Stimulated activated CD4-positive, alpha-beta T cell treated with anti-CD3 and anti-CD28 coated beads, TNF-alpha, amount 100 ng/mL, for 4 hours (primary cell): ENCODE data around the gene DMRTA2.

Source experiments
- DNase-seq, 3 experiments: peaks; one replicate each; pipeline ENCODE4 v3.0.0-alpha.2; 2020; ENCODE audit warnings: low read depth in 3 of 3

The DMRTA2 gene

DNA sequence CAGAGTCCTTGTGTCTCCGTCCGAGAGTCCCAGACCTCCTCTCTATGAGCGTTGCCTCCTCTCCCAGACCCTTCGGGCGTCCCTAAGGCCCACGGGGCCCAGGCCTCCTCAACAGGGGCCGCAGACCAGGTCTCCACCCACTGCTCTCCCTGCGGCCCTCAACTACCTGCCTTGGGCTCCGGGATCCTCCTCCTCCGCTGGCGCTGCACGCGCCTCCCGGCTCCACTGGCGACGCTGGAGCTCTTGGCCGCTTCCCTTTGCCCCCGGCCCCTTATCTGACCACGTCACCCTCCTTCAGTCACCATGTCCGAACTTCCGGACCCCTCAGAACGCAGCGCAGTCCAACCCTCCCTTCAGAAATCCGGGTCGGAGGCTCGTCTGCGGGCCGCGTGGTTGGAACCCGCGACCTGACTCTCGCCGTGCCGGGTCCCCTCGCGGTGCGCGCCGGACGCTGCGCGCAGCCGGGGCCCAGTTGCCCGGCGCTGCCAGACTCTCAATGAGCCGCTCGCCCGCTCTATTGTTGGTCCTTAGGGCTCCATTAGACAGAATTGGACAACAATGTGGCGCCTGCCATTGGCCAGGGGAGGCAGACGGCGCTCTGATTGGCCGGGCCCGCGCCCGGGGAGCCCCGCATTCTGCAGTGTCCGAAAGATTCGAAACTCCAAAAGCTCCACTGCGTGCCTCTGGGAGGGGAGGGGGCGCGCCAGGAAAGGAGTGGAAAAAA lies at the start of gene DMRTA2:
DMRTA2 (minus strand) TSS at position 498 of the 724 bp plus-strand sequence. CDS start 1,907 bp downstream, outside the sequence.
- DNase-seq = no peak

- no peak for DNase-seq
Measured at GRCh38 chr1:50471967-50472366, 48.7 kb upstream of the DMRTA2 start.

DNA sequence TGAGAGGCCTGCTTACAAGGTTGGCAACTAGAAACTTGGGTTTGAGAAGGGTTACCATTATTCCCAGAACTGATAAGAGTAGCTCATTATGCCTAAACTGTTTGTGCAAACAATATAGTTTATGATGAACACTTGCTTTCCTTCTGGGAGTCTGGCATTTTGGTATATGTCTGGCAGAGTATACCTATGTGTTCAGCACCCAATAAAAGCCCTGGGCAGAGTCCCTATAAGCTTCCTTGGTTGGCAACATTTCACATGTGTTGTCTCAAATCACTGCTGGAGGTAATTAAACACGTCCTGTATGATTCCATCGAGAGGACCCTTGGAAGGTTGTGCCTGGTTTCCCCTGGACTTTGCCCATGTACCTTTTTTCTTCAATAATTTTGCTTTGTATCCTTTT lies 39.7 kb upstream of the DMRTA2 start:
- DNase-seq = no peak

DNA sequence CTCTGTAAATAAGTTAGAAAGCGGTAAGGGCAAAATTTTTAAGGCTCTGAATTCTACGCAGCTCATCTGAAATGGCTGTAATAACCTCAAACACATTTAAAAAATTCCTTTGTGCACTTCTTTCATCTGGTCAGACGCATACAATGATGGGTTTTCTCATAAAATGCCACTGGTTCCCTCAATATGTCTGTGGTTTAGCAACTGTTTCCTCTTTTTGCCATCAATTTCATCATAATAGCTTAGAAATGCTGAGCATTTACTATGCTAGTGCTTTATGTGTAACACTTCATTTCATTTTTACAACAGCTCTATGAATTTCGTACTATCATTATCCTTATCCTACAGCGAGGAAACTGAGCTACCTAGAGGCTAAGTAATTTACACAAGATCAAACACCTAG lies 35.3 kb upstream of the DMRTA2 start:
- DNase-seq = no peak

DNA sequence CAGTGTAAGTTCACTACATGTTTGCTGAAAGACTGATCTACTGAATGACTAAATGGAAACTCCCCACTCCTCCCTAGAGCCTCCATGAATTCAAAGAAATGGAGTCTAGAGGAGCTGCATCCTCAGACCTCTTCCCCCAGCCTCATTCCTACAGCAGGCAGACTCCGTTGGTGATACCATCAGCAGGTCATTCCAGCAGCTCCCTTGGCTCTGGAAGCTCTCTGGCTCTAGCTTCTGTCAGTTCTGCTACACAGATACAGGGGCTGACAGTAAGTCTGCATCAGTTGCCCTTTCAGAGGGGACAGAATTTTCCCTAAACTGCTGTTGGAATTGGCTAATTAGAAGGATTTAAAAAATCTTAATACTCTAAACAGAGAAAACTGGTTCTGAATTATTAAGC lies 31.7 kb upstream of the DMRTA2 start:
- DNase-seq = no peak

GRCh38 chr1:50453266-50453665 lies 30.0 kb upstream of the DMRTA2 start:
- no peak for DNase-seq

DNA sequence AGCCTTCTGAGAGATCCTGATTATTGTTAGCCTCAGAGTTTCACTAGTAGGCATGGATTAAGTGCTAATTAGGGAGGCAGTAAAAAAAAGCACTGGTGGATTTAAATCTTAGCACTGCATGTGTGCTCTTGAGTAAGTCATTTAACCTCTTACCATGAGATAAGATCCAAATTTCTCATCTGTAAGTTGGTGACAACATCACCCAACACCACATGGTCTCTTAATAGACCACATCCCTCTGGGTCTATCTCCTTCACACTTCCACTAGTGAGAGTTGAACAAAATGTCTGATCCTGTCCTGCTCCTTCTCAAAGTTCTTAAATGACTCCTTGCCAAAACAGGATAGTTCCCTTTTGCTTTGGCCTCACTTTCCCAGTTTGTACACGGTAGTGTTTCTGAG lies 29.5 kb upstream of the DMRTA2 start:
- DNase-seq = no peak

GRCh38 chr1:50450861-50451653 lies 27.8 kb upstream of the DMRTA2 start:
- no peak for DNase-seq

GRCh38 chr1:50447961-50448360 lies 24.7 kb upstream of the DMRTA2 start:
- no peak for DNase-seq

GRCh38 chr1:50441183-50441582 lies 17.9 kb upstream of the DMRTA2 start:
- DNase-seq = no peak

- DNase-seq = no peak
Measured at GRCh38 chr1:50438945-50439344, 15.7 kb upstream of the DMRTA2 start.

DNA sequence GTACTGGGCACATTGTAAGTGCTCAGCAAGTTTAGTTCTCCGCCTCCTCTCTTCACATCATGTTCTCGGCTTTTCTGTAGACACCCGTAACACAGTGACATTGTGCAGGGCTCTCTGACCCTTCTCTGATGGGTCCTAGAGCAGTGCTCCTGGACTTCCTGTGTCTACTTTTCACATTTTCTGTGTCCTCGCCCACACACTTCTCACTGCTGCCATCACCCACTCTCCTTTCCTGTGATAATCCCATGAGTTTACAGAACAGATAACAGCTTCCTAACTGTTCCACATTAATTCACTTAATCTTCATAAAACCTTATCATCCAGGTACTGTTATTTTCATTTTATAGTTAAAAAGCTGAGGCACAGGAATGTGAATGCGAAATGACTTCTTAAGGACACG lies 13.2 kb upstream of the DMRTA2 start:
- DNase-seq = no peak

DNA sequence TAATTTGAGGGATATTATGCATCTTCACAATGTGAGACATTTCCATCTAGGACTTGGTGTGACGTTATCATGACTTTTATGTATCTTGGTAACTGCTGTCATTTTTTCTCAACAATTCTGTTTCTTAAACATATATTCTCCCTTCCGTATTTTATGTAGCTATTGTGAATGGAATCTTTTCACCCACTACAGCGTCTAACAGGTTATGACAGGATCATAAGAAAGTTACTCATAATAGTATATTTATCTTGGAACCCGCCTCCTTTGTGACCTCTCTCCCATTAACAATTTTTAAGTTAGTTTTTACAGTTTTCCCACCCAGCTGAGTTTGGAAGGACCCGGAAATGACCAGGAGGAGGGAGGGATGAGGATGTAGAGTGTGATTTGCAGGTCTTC lies 6.8 kb upstream of the DMRTA2 start:
- no peak for DNase-seq

DNA sequence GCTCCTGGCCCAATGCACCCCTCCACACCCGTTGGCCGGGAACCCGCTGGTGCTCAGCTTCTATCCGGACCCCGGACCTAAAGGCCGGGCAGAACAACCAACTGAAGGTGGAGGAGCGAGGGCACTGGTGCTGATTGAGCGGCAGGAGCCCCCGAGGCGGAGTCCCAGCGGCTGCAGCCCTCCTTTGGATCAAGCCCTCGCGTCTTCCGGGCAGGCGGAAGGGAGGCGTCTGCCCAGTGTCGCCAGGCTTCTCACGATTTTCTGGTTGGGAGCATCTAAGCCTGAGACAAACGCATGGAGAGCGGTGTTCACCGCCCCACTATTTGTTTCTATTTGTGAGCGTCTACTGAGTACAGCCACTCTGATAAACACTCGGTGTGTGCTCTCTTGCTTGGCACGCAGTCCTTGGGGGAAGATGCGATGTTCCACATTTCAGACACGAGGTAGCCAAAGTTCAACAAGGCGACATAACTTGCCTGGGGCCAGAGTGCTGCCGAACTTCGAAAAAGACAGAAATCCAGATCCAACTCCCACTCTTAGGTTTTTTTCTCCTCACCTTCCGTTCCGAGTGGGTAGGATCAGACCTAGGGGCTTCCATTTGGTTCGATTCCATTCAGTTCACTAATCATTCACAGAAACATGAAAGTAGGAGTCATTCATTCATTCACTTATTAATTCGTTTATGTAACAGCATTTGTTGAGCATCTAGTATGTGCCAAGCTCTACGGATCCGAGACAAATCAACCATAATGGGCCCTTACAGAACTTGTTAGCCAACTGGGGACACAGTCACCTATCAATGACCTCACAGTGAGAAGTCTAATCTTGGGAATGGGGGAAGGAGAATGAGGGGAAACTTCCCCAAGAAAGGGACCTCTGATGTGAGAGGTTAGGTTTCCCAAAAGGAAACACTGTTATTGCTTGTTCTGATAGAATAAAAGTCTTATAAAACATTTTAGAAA lies 4.9 kb upstream of the DMRTA2 start:
- DNase-seq = no peak

DNA sequence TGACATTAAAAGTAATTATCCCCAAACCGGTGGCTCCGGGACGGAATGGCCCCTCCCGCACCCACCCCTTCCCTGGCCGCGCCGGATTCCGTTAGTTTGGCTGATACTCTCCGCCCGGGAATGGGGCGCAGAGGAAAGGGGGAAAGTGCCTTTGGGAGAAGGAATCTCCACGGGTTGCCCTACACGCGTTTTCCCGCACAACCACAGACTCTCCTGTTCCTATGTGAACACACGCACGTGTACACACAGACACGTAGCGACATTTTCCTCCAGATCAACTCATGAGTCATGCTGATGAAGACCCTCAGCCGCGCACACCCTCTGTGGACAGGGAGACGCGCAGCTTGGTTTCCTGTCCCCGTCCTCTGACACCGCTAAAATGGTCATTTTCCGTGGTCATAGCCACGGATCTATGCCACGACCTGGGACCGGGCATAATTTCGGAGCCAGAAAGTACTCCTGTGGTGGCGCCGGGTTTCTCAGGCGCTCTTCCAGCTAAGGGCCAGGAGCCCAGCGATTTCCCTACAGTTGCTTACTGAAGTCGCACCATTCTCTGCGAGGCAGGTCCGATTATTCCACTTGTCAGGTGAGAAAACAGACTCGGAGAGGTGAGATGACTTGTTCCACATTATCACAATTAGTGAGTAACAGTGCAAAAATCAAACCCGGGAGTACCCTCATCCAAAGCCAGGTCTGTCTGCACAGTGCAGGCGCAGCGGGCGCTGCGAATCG lies 4.0 kb upstream of the DMRTA2 start:
- DNase-seq = no peak

DNA sequence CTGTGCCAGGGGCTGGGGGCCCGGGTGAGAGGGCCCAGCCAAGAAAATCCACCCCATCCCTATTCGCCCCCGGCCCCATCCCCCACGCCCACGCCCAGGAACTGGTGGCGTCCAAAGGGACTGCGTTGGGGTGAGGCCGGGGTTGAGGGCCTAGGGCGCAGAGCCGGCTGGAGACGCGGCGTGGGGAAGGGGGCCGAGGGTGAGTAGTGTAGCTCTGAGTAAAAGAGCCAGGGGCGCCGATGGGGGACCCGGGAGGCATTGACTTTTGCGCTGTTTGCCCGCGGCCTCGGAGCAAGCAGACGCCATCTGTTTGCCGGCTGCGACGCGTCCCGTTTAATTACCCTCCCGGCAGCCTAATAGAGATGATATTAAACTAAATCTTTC lies 3.5 kb upstream of the DMRTA2 start:
- no peak for DNase-seq

DNA sequence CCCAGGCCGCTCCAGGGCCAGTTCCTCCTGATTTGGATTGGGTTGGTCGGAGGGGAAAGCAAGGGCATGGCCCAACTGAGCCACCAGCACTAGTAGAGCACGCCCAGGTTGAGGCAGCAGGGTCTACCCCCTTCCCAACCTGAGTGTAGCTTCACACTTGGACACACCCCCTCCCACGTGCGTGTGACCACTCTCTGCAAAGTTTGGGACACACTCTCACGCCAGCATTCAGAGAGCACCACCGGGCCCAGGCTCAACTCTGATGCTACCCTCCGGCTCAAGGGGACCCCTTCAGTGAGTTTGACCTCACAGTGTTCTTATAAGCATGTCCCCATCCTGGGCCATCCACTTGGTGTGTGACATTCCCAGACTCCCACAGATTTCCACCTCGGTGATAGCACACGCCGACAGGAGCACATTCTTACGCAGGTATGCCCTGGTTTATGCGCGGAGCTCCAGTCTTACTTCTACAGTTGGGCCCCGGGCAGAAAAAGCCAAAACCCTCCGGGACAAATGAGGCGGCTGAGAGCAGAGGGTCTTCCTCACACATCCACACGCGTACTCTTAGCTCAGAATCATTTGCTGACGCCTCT lies 3.0 kb upstream of the DMRTA2 start:
- DNase-seq = no peak

- no peak for DNase-seq
Measured at GRCh38 chr1:50425376-50426107, 2.3 kb upstream of the DMRTA2 start.

DNA sequence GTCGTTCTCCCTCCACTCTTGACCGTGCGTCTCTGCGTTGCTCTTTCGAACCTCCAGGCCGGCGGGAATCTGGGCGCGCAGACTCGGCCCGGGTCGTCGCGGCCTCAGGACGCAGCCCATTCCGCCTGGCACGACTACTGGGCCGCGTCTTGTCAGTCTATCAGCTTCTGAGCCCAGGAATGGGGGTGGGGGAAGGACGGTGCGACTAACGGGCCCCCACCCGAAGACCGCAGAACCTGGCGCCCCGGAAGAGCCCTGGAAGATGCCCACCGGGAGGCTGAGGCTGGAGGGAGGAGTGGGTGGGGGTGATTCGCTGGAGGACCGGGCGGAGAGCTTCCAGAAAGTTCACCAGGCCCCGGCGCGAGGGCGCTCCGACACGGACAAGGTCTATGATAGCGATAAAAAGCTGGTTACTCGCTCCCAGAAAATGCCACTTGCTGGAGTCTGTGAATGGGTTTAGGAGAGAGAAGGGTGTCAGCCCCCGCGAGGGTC lies 1.7 kb upstream of the DMRTA2 start:
- no peak for DNase-seq
